GM12878 (cell line): ENCODE measurements around the gene PDE7B. TPM values are rescaled to one million over a fixed set of nuclear protein-coding genes. Genes with fewer than 3 reads are reported as not detected.

Experiments
- ATAC-seq: fragments of 200-7000 bp; cut with Tn5 transposase; 3 replicates; pipeline ENCODE4 v1.9.1; 2020; ENCODE audit warnings: mild to moderate bottlenecking, moderate library complexity
- BruUV-seq: library from RNA; stranded (reverse); fragments of 400-500 nt; replicated peaks from 2 replicates; lab custom pipeline; 2021; lab: Mats Ljungman, UMichigan
- CTCF ChIA-PET: fragments of 300-600 bp; sonication (Branson Sonifier 250); formaldehyde crosslinking; extraction: SDS; loops from one replicate; lab custom pipeline; 2021; ENCODE audit warnings: inconsistent platforms; lab: Yijun Ruan, JAX
- POLR2A ChIA-PET: fragments of 350-600 bp; formaldehyde crosslinking; extraction: SDS; loops from one replicate; lab custom pipeline; 2021; ENCODE audit warnings: inconsistent platforms; lab: Charles Lee
- RAD21 ChIA-PET: fragments of 300-600 bp; sonication (Branson Sonifier 250); formaldehyde crosslinking; loops from one replicate; lab custom pipeline; 2023; ENCODE audit warnings: antibody characterized with exemption; ENCODE audit not compliant: unreplicated experiment; lab: Charles Lee
- SMC1A ChIA-PET: fragments of 300-600 bp; sonication (Branson Sonifier 250); formaldehyde crosslinking; loops from one replicate; lab custom pipeline; 2023; ENCODE audit not compliant: unreplicated experiment, uncharacterized antibody; lab: Charles Lee
- DNase-seq: peaks from one replicate; pipeline ENCODE4 v3.0.0-alpha.2; 2011; ENCODE audit warnings: low read depth, low spot score
- FAIRE-seq: peaks from 3 replicates; lab custom pipeline; 2011; peaks lifted over from hg19 to GRCh38; lab: Jason Lieb, UNC
- H2AFZ ChIP-seq: 2 replicates; pipeline ENCODE4 v1.6.0; 2011; ENCODE audit warnings: low read depth, low read length, control low read depth; ENCODE audit not compliant: control insufficient read depth
- H3K27ac ChIP-seq: 2 replicates; pipeline ENCODE4 v1.5.1; 2011; ENCODE audit warnings: control low read depth; ENCODE audit not compliant: control insufficient read depth, insufficient read depth
- H3K27me3 ChIP-seq, 2 experiments: replicated peaks in 1 of 2; 2 replicates each; pipeline versions ENCODE4 v1.6.0 to v1.6.1; 2011; ENCODE audit warnings: low read length in 1 of 2; ENCODE audit not compliant: control insufficient read depth in 2 of 2, insufficient read depth in 2 of 2
- H3K36me3 ChIP-seq, 2 experiments: 2 replicates each; pipeline ENCODE4 v1.5.1; 2011; ENCODE audit warnings: low read length in 1 of 2; ENCODE audit not compliant: control insufficient read depth in 2 of 2, insufficient read depth in 2 of 2
- H3K4me1 ChIP-seq: 2 replicates; pipeline ENCODE4 v1.6.1; 2011; ENCODE audit warnings: mild to moderate bottlenecking, low read length, moderate library complexity, mixed read lengths; ENCODE audit not compliant: control insufficient read depth, insufficient read depth
- H3K4me2 ChIP-seq: 2 replicates; pipeline ENCODE4 v1.6.0; 2011; ENCODE audit warnings: control low read depth; ENCODE audit not compliant: control insufficient read depth, insufficient read depth
- H3K4me3 ChIP-seq: fragments of 200-600 bp; sonication (generic); 2 replicates; pipeline ENCODE4 v1.5.1; 2016
- H3K79me2 ChIP-seq: 2 replicates; pipeline ENCODE4 v1.6.0; 2011; ENCODE audit warnings: low read length; ENCODE audit not compliant: control insufficient read depth, insufficient read depth
- H3K9ac ChIP-seq: 2 replicates; pipeline ENCODE4 v1.8.0; 2011; ENCODE audit warnings: low read length, control low read depth, mixed read lengths; ENCODE audit not compliant: control insufficient read depth, insufficient read depth
- H3K9me3 ChIP-seq: replicated peaks from 3 replicates; pipeline ENCODE4 v1.5.1; 2011; ENCODE audit warnings: mild to moderate bottlenecking, low read length; ENCODE audit not compliant: control insufficient read depth, insufficient read depth
- H4K20me1 ChIP-seq: 2 replicates; pipeline ENCODE4 v1.6.0; 2011; ENCODE audit not compliant: control insufficient read depth, insufficient read depth
- GABPA ChIP-seq: IDR thresholded peaks from 2 replicates; pipeline ENCODE4 v1.6.1; 2014; ENCODE audit warnings: antibody characterized with exemption, low read depth, mild to moderate bottlenecking, inconsistent platforms
- MXI1 ChIP-seq: fragments of 150-350 bp; IDR thresholded peaks from 2 replicates; pipeline ENCODE4 v1.6.1; 2011; ENCODE audit warnings: low read depth, mild to moderate bottlenecking, inconsistent platforms, low read length, improper control_type of control experiment
- NBN ChIP-seq: fragments of 450-650 bp; IDR thresholded peaks from 2 replicates; pipeline ENCODE4 v1.6.1; 2016
- RELA ChIP-seq: fragments of 450-650 bp; IDR thresholded peaks from 2 replicates; pipeline ENCODE4 v1.8.0; 2014; ENCODE audit warnings: borderline replicate concordance; ENCODE audit not compliant: partially characterized antibody
- YBX1 ChIP-seq: fragments of 450-650 bp; IDR thresholded peaks from 2 replicates; pipeline ENCODE4 v1.6.1; 2016; ENCODE audit warnings: antibody characterized with exemption
- ZNF24 ChIP-seq: fragments of 450-650 bp; IDR thresholded peaks from 2 replicates; pipeline ENCODE4 v1.6.1; 2017; ENCODE audit warnings: antibody characterized with exemption, mild to moderate bottlenecking
- WGBS: methylation state at CpG from one replicate; pipeline ENCODE4 v1.1.6; 2016; ENCODE audit warnings: low lambda C conversion rate; ENCODE audit not compliant: insufficient replicate concordance, insufficient coverage; ENCODE audit errors: missing lambda C conversion rate; 5-methylcytosine and 5-hydroxymethylcytosine counted together
- in situ Hi-C: fragments of 300-500 bp; cut with MboI; formaldehyde crosslinking; loops from 9 replicates; pipeline ENCODE4 v1.14.3; 2018; ENCODE audit warnings: mixed read lengths
- intact Hi-C: fragments of 100-400 bp; cut with micrococcal nuclease; formaldehyde crosslinking; loops from one replicate; pipeline ENCODE4 v1.14.2; 2022; ENCODE audit not compliant: unreplicated experiment
- polyA plus RNA-seq, 11 experiments: library from polyadenylated mRNA; depleted of rRNA in 4 of 11; unstranded in 6 of 11; stranded (reverse) in 5 of 11; fragments of >200 nt; fragmentation: Nextera tagmentation in 4 of 11; fragmentation: Illumina TruSeq in 1 of 11; extraction: Ambion mirVana in 4 of 11; extraction: Trizol in 1 of 11; gene quantifications; 1 replicate in 1 of 11; 2 replicates in 10 of 11; pipeline versions ENCODE4 v1.2.1 to v1.2.3, GENCODE V29; 2011 to 2016; ENCODE audit warnings: inconsistent platforms in 2 of 11, missing spikeins in 2 of 11, low read depth in 1 of 11
- total RNA-seq, 4 experiments: library from RNA; depleted of rRNA in 3 of 4; stranded (reverse); fragments of >200 nt in 3 of 4; fragmentation: Illumina TruSeq in 1 of 4; extraction: Trizol in 1 of 4; gene quantifications; 2 replicates each; pipeline versions ENCODE4 v1.2.1 to v1.2.3, GENCODE V29; 2013 to 2021
- TF ChIP-seq, protein P1 (sequence below), 3 experiments: IDR thresholded peaks in 2 of 3; conservative IDR thresholded peaks in 1 of 3; 2 replicates each; pipeline ENCODE4 v1.5.1; 2011; ENCODE audit warnings: low read depth in 3 of 3, low read length in 3 of 3, mild to moderate bottlenecking in 3 of 3, control low read depth in 2 of 3, moderate library complexity in 2 of 3, inconsistent platforms in 1 of 3, mixed read lengths in 1 of 3; ENCODE audit not compliant: control insufficient read depth in 2 of 3, insufficient read depth in 1 of 3; ENCODE audit errors: extremely low read depth in 1 of 3
- TF ChIP-seq, protein P2 (sequence below): IDR thresholded peaks from 2 replicates; pipeline ENCODE4 v1.6.1; 2012; ENCODE audit warnings: low read depth, low read length, improper control_type of control experiment

Gene PDE7B
- total and polyA plus RNA-seq, 10 of the 15 experiments (the other 5 are each of a cell fraction or from before 2014, with no cell fraction given), result not detected

DNA sequence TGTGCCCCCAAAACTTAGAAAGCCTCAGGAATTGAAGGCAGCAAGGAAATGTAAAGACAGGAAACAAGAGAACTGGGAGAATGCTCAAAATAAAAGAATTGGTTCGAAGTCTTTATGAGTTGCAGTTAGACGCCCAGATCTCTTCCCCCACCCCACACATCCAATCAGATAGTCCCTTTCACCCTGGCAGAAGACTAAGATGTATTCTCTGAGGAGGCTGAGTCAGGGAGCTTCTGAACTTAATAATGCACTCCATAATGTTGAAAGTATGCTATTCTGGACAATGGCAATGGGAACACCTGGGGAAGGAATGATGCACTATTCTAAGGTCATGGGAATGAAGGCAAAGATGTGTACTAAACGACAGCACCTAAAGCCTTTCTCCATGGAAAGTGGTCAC, 225.0 kb downstream of the PDE7B start:
- FAIRE-seq (no peak), DNase-seq (no peak), ATAC-seq (no peak)
- TF ChIP-seq NBN, result no peak
- no peak for TF ChIP-seq GABPA
- no peak for TF ChIP-seq YBX1
- 43% methylated on average over 3 of the region's 3 CpGs for WGBS
- Histone ChIP-seq H3K9me3 (no peaks in the 10 kb centered on the region), H3K4me3 (no peak overlapping the region), H3K27me3 (no peaks in the 10 kb centered on the region; a peak in 1 of 4 replicates), H3K36me3 (no peaks in the 10 kb centered on the region), H2AFZ (no peak overlapping the region), H3K27ac (no peak overlapping the region), H3K79me2 (no peaks in the 10 kb centered on the region), H4K20me1 (no peaks in the 10 kb centered on the region), H3K4me2 (no peak overlapping the region), H3K4me1 (no peaks in the 10 kb centered on the region), H3K9ac (no peak overlapping the region)
- in situ Hi-C loops, result no loop called here
- SMC1A ChIA-PET, result no interaction called here
- CTCF ChIA-PET, result no interaction called here
- intact Hi-C loops, result no loop called here
- POLR2A ChIA-PET, result no interaction called here
- no TSS peak for BruUV-seq
- RAD21 ChIA-PET, result no interaction called here

DNA sequence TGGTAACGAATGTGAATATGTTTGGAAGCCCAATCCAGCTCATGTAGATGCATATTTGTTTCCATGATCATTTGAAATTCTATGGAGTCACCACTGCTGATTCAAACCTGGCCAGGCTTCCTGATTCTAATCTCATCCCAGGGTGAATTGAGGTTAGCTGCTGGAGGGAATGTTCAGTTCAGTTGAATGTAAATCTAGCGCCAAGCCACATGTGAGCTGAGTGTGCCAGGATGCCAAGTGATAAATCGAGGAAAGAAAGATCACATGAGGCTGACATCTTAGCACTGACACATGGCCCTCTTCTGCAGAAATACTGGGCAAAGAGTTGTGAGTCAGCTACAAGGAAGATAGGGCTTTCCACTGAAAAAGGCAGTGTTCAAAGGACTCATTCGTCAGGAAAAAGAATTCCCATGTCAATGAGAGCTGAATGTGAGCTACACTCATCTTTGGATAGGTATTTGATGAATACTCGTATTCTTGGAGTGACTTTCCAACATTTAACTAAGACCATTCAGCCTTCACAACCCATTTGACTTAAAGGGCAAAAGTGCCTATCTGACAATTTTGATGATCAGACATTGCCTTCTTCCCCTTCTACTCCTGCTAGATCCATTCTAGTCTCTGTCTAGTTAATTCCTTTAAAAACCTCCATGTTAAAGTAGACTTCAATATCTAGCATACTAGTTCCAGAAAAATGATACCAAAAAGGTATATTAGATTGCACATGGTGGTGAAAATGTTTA, 226.5 kb downstream of the PDE7B start:
- TF ChIP-seq MXI1, result no peak
- TF ChIP-seq, protein P1, sequence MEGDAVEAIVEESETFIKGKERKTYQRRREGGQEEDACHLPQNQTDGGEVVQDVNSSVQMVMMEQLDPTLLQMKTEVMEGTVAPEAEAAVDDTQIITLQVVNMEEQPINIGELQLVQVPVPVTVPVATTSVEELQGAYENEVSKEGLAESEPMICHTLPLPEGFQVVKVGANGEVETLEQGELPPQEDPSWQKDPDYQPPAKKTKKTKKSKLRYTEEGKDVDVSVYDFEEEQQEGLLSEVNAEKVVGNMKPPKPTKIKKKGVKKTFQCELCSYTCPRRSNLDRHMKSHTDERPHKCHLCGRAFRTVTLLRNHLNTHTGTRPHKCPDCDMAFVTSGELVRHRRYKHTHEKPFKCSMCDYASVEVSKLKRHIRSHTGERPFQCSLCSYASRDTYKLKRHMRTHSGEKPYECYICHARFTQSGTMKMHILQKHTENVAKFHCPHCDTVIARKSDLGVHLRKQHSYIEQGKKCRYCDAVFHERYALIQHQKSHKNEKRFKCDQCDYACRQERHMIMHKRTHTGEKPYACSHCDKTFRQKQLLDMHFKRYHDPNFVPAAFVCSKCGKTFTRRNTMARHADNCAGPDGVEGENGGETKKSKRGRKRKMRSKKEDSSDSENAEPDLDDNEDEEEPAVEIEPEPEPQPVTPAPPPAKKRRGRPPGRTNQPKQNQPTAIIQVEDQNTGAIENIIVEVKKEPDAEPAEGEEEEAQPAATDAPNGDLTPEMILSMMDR (IDR thresholded peaks at IDR 0.05 in 2 of 3, conservative IDR thresholded peaks at IDR 0.05 in 1 of 3; ENCODE audit: control insufficient read depth in 2 of 3, extremely low read depth in 1 of 3, insufficient read depth in 1 of 3, low read depth in 3 of 3, low read length in 3 of 3), result no peak
- TF ChIP-seq RELA, result no peak
- TF ChIP-seq, protein P2, sequence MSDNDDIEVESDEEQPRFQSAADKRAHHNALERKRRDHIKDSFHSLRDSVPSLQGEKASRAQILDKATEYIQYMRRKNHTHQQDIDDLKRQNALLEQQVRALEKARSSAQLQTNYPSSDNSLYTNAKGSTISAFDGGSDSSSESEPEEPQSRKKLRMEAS, result no peak
- TF ChIP-seq ZNF24, result no peak

More for the DNA sequence above, 226.5 kb downstream of the PDE7B start:
- intact Hi-C loops, result no loop called here
- no peak overlapping the region for H3K4me3 ChIP-seq
- BruUV-seq, result no TSS peak
- in situ Hi-C loops, result no loop called here
- DNase-seq (no peak), ATAC-seq (no peak), FAIRE-seq (no peak)
- ChIA-PET CTCF (interaction anchor here (0.7 to 1.4 kb wide), 2 partner anchors 17 to 148 kb away, joined by 3 read pairs; no protein-coding TSS in a partner anchor), RAD21 (no interaction called here), POLR2A (no interaction called here), SMC1A (no interaction called here)
- no peak overlapping the region for H3K27ac ChIP-seq
- WGBS, result 20% methylated on average over 5 of the region's 5 CpGs
- H3K4me2 ChIP-seq, result no peak overlapping the region
- H3K4me1 ChIP-seq, result no peaks in the 10 kb centered on the region
- H4K20me1 ChIP-seq, result no peaks in the 10 kb centered on the region
- H3K27me3 ChIP-seq, result no peaks in the 10 kb centered on the region; a peak in 1 of 4 replicates
- H2AFZ ChIP-seq, result no peak overlapping the region
- no peaks in the 10 kb centered on the region for H3K9me3 ChIP-seq
- no peaks in the 10 kb centered on the region for H3K36me3 ChIP-seq
- no peaks in the 10 kb centered on the region for H3K79me2 ChIP-seq
- no peak overlapping the region for H3K9ac ChIP-seq
